ENCODE measurements around the gene P2RX1. TPM values are rescaled to one million over a fixed set of nuclear protein-coding genes. Genes with fewer than 3 reads are reported as not detected.

The P2RX1 gene
- polyA plus RNA-seq, 3 donors, result 22.9 to 117 (median 33.8) TPM

- 98% methylated on average over 7 of the region's 8 CpGs for whole genome bisulfite sequencing (ENCODE audit: insufficient coverage)
- Mint-ChIP-seq H3K36me3 (peaks cover 8 to 17% of the 10 kb centered on the region in 2 donors), H3K27ac (peak overlapping the region in 2 of 7 donors; percentile 25 to 65)
Observed at GRCh38 chr17:3865176-3865575, 51.1 kb downstream of the P2RX1 start.

DNA sequence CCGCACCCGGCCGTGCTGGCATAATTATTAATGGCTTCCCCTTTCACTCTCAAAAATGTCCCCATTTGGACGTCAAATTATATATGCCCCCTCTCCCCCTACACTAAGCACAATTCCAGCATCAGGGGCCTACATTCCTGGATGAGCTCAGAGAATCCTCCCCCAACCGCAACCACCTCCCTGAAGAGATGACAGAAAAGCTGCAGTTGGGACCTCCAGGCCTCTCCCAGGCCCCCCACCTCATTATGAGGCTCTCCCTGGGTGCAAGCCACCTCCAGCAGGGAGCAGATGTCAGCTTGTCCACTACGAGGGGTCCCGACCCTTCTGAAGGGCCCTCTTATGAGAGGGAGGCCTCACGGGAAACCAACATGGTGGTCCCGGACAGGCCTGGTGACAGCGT, 51.7 kb downstream of the P2RX1 start:
- H3K4me1 Mint-ChIP-seq, result no peaks in the 10 kb centered on the region
- DNase-seq, result no peak
- peaks cover 8 to 14% of the 10 kb centered on the region in 2 donors for H3K36me3 Mint-ChIP-seq
- intact Hi-C loops (cut with micrococcal nuclease), result loop anchor here (5.0 to 10.0 kb wide), 2 partner anchors 43 to 50 kb away; partner anchors contain the start of gene P2RX1 (in 1 of the 2)
- no peaks in the 10 kb centered on the region for H3K79me2 ChIP-seq (ENCODE audit: insufficient read depth, low read length)
- no peak overlapping the region for H3K27ac ChIP-seq (ENCODE audit: low read depth in 1 of 2, low read length in 2 of 2)
- H3K27me3 ChIP-seq (ENCODE audit: control insufficient read depth in 2 of 2, insufficient read depth in 2 of 2, low read length in 2 of 2), result no peaks in the 10 kb centered on the region
- no peak overlapping the region for H2AFZ ChIP-seq (ENCODE audit: insufficient read depth, low read depth, low read length, poor library complexity, severe bottlenecking)
- H3K9me3 Mint-ChIP-seq, result no peaks in the 10 kb centered on the region
- H3K4me1 ChIP-seq (ENCODE audit: control insufficient read depth in 1 of 2, insufficient read depth in 2 of 2, low read length in 2 of 2), result no peaks in the 10 kb centered on the region
- H3K36me3 ChIP-seq (replicated peaks in 1 of 2; ENCODE audit: control insufficient read depth in 1 of 2, insufficient read depth in 2 of 2, low read length in 2 of 2), result peaks cover 10 to 12% of the 10 kb centered on the region in 2 donors
- WGBS (ENCODE audit: insufficient coverage), result 90% methylated on average over 10 of the region's 10 CpGs
- TF ChIP-seq, protein P1, sequence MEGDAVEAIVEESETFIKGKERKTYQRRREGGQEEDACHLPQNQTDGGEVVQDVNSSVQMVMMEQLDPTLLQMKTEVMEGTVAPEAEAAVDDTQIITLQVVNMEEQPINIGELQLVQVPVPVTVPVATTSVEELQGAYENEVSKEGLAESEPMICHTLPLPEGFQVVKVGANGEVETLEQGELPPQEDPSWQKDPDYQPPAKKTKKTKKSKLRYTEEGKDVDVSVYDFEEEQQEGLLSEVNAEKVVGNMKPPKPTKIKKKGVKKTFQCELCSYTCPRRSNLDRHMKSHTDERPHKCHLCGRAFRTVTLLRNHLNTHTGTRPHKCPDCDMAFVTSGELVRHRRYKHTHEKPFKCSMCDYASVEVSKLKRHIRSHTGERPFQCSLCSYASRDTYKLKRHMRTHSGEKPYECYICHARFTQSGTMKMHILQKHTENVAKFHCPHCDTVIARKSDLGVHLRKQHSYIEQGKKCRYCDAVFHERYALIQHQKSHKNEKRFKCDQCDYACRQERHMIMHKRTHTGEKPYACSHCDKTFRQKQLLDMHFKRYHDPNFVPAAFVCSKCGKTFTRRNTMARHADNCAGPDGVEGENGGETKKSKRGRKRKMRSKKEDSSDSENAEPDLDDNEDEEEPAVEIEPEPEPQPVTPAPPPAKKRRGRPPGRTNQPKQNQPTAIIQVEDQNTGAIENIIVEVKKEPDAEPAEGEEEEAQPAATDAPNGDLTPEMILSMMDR (IDR thresholded peaks at IDR 0.05), result no peak
- H4K20me1 ChIP-seq (ENCODE audit: insufficient read depth, low read length), result no peaks in the 10 kb centered on the region
- H3K4me3 Mint-ChIP-seq, result no peak overlapping the region
- no peak overlapping the region for H3K9ac ChIP-seq (ENCODE audit: insufficient read depth, low read length, poor library complexity, severe bottlenecking)
- H3K27ac Mint-ChIP-seq, result peak overlapping the region in 1 of 7 donors; percentile 26
- no peak overlapping the region for H3K4me3 ChIP-seq (replicated peaks in 1 of 3; ENCODE audit: low read depth in 2 of 3, low read length in 3 of 3)
- H3K4me2 ChIP-seq (replicated peaks; ENCODE audit: extremely low read depth, low read length, poor library complexity, severe bottlenecking), result no peak overlapping the region
- no peaks in the 10 kb centered on the region for H3K9me3 ChIP-seq (replicated peaks in 1 of 2; ENCODE audit: control insufficient read depth in 1 of 2, insufficient read depth in 1 of 2, low read length in 2 of 2)
- H3K27me3 Mint-ChIP-seq (ENCODE audit: low read depth in 3 of 3), result peaks cover 0 to 3% (median 0%) of the 10 kb centered on the region in 3 donors

More at GRCh38 chr17:3865176-3865575, 51.1 kb downstream of the P2RX1 start:
- no peaks in the 10 kb centered on the region for H3K79me2 ChIP-seq (ENCODE audit: insufficient read depth, low read length)
- Mint-ChIP-seq H3K9me3 (no peaks in the 10 kb centered on the region), H3K4me3 (no peak overlapping the region), H3K27me3 (ENCODE audit: low read depth in 3 of 3) (peaks cover 0 to 3% (median 0%) of the 10 kb centered on the region in 3 donors), H3K4me1 (no peaks in the 10 kb centered on the region)
- no peaks in the 10 kb centered on the region for H3K27me3 ChIP-seq (ENCODE audit: control insufficient read depth in 2 of 2, insufficient read depth in 2 of 2, low read length in 2 of 2)
- H3K4me3 ChIP-seq (replicated peaks in 1 of 3; ENCODE audit: low read depth in 2 of 3, low read length in 3 of 3), result no peak overlapping the region
- peaks cover 11 to 12% of the 10 kb centered on the region in 2 donors for H3K36me3 ChIP-seq (replicated peaks in 1 of 2; ENCODE audit: control insufficient read depth in 1 of 2, insufficient read depth in 2 of 2, low read length in 2 of 2)
- DNase-seq, result no peak
- H3K9ac ChIP-seq (ENCODE audit: insufficient read depth, low read length, poor library complexity, severe bottlenecking), result no peak overlapping the region
- no peak overlapping the region for H3K4me2 ChIP-seq (replicated peaks; ENCODE audit: extremely low read depth, low read length, poor library complexity, severe bottlenecking)
- no peaks in the 10 kb centered on the region for H3K4me1 ChIP-seq (ENCODE audit: control insufficient read depth in 1 of 2, insufficient read depth in 2 of 2, low read length in 2 of 2)
- no peaks in the 10 kb centered on the region for H3K9me3 ChIP-seq (replicated peaks in 1 of 2; ENCODE audit: control insufficient read depth in 1 of 2, insufficient read depth in 1 of 2, low read length in 2 of 2)
- H4K20me1 ChIP-seq (ENCODE audit: insufficient read depth, low read length), result no peaks in the 10 kb centered on the region
- H2AFZ ChIP-seq (ENCODE audit: insufficient read depth, low read depth, low read length, poor library complexity, severe bottlenecking), result no peak overlapping the region
- intact Hi-C loops (cut with micrococcal nuclease), result loop anchor here (5.0 to 10.0 kb wide), 2 partner anchors 50 to 137 kb away; partner anchors contain the start of gene P2RX1 (in 1 of the 2)
- TF ChIP-seq, protein P1 (IDR thresholded peaks at IDR 0.05), result no peak
- H3K27ac ChIP-seq (ENCODE audit: low read depth in 1 of 2, low read length in 2 of 2), result no peak overlapping the region

All from CD14-positive monocyte (primary cell).